ENCODE data around the gene PLA2R1. TPM values are rescaled to one million over a fixed set of nuclear protein-coding genes. Genes with fewer than 3 reads are reported as not detected.

PLA2R1 gene
- total RNA-seq, 1 experiment from 2014 or later = 8.4 TPM

- no peak for TF ChIP-seq CTCF (IDR thresholded peaks at IDR 0.05; ENCODE audit: unreplicated experiment)
- intact Hi-C loops (cut with micrococcal nuclease) = loop anchor here (10.0 kb wide), 1 partner anchor 156 kb away; no protein-coding TSS in a partner anchor
- no peak overlapping the region for H3K4me3 Mint-ChIP-seq (ENCODE audit: unreplicated experiment)
- H3K27ac Mint-ChIP-seq (ENCODE audit: low read depth, unreplicated experiment) = peak overlapping the region; percentile 33
- ChIA-PET POLR2A (interaction anchor here (0.7 to 2.0 kb wide), 4 partner anchors 13 to 75 kb away, joined by 3 to 8 read pairs (median 3); no protein-coding TSS in a partner anchor), CTCF (interaction anchor here (0.6 to 0.7 kb wide), 4 partner anchors 31 to 623 kb away, joined by 3 read pairs; no protein-coding TSS in a partner anchor)
- H3K9me3 Mint-ChIP-seq (ENCODE audit: unreplicated experiment) = no peaks in the 10 kb centered on the region
- peaks cover 34% of the 10 kb centered on the region for H3K4me1 Mint-ChIP-seq (ENCODE audit: insufficient read depth, unreplicated experiment)
- no peaks in the 10 kb centered on the region for H3K27me3 Mint-ChIP-seq (ENCODE audit: insufficient read depth, unreplicated experiment)
- peaks cover 29% of the 10 kb centered on the region for H3K36me3 Mint-ChIP-seq (ENCODE audit: insufficient read depth, unreplicated experiment)
- DNase-seq (ENCODE audit: unreplicated experiment) = peak; percentile 16
- BruUV-seq (replicated peaks) = no TSS peak
Observed at GRCh38 chr2:159961037-159961436, 101.4 kb downstream of the PLA2R1 start.

GRCh38 chr2:159960414-159960813 is 102.0 kb downstream of the PLA2R1 start:
- Mint-ChIP-seq H3K27ac (ENCODE audit: low read depth, unreplicated experiment) (peak overlapping the region; percentile 33), H3K4me3 (ENCODE audit: unreplicated experiment) (no peak overlapping the region), H3K36me3 (ENCODE audit: insufficient read depth, unreplicated experiment) (peaks cover 28% of the 10 kb centered on the region), H3K9me3 (ENCODE audit: unreplicated experiment) (no peaks in the 10 kb centered on the region), H3K4me1 (ENCODE audit: insufficient read depth, unreplicated experiment) (peaks cover 34% of the 10 kb centered on the region), H3K27me3 (ENCODE audit: insufficient read depth, unreplicated experiment) (no peaks in the 10 kb centered on the region)
- ChIA-PET CTCF (interaction anchor here (0.7 kb wide), 1 partner anchor 205 kb away, joined by 3 read pairs; no protein-coding TSS in a partner anchor), POLR2A (interaction anchor here (0.7 to 2.0 kb wide), 3 partner anchors 14 to 25 kb away, joined by 3 to 8 read pairs (median 3); no protein-coding TSS in a partner anchor)
- peak; percentile 84 for DNase-seq (ENCODE audit: unreplicated experiment)
- no TSS peak for BruUV-seq (replicated peaks)
- no peak for TF ChIP-seq CTCF (IDR thresholded peaks at IDR 0.05; ENCODE audit: unreplicated experiment)
- intact Hi-C loops (cut with micrococcal nuclease) = loop anchor here (10.0 kb wide), 1 partner anchor 156 kb away; no protein-coding TSS in a partner anchor

GRCh38 chr2:159959136-159959535 is 103.3 kb downstream of the PLA2R1 start:
- no TSS peak for BruUV-seq (replicated peaks)
- H3K36me3 Mint-ChIP-seq (ENCODE audit: insufficient read depth, unreplicated experiment) = peaks cover 22% of the 10 kb centered on the region
- H3K4me1 Mint-ChIP-seq (ENCODE audit: insufficient read depth, unreplicated experiment) = peaks cover 34% of the 10 kb centered on the region
- H3K27ac Mint-ChIP-seq (ENCODE audit: low read depth, unreplicated experiment) = no peak overlapping the region
- ChIA-PET POLR2A (interaction anchor here (0.6 to 1.0 kb wide), 2 partner anchors 29 to 104 kb away, joined by 3 to 4 read pairs; no protein-coding TSS in a partner anchor), CTCF (interaction anchor here (0.7 to 0.9 kb wide), 3 partner anchors 23 to 48 kb away, joined by 3 to 4 read pairs (median 3); no protein-coding TSS in a partner anchor)
- intact Hi-C loops (cut with micrococcal nuclease) = no loop called here
- no peaks in the 10 kb centered on the region for H3K27me3 Mint-ChIP-seq (ENCODE audit: insufficient read depth, unreplicated experiment)
- TF ChIP-seq CTCF (IDR thresholded peaks at IDR 0.05; ENCODE audit: unreplicated experiment) = no peak
- no peak overlapping the region for H3K4me3 Mint-ChIP-seq (ENCODE audit: unreplicated experiment)
- DNase-seq (ENCODE audit: unreplicated experiment) = no peak
- H3K9me3 Mint-ChIP-seq (ENCODE audit: unreplicated experiment) = no peaks in the 10 kb centered on the region

- no peaks in the 10 kb centered on the region for H3K9me3 Mint-ChIP-seq (ENCODE audit: unreplicated experiment)
- H3K27ac Mint-ChIP-seq (ENCODE audit: low read depth, unreplicated experiment) = peak overlapping the region; percentile 9
- BruUV-seq (replicated peaks) = no TSS peak
- peaks cover 10% of the 10 kb centered on the region for H3K4me1 Mint-ChIP-seq (ENCODE audit: insufficient read depth, unreplicated experiment)
- ChIA-PET POLR2A (no interaction called here), CTCF (interaction anchor here (0.6 to 1.1 kb wide), 2 partner anchors 15 to 47 kb away, joined by 3 read pairs; no protein-coding TSS in a partner anchor)
- DNase-seq (ENCODE audit: unreplicated experiment) = no peak
- H3K36me3 Mint-ChIP-seq (ENCODE audit: insufficient read depth, unreplicated experiment) = peaks cover 21% of the 10 kb centered on the region
- no peak overlapping the region for H3K4me3 Mint-ChIP-seq (ENCODE audit: unreplicated experiment)
- no peak for TF ChIP-seq CTCF (IDR thresholded peaks at IDR 0.05; ENCODE audit: unreplicated experiment)
- intact Hi-C loops (cut with micrococcal nuclease) = no loop called here
- no peaks in the 10 kb centered on the region for H3K27me3 Mint-ChIP-seq (ENCODE audit: insufficient read depth, unreplicated experiment)
Observed at GRCh38 chr2:159953136-159953823, 109.1 kb downstream of the PLA2R1 start.

All from MCF 10A (cell line).